Measurements from ENCODE around the gene SH3TC2.

DNA sequence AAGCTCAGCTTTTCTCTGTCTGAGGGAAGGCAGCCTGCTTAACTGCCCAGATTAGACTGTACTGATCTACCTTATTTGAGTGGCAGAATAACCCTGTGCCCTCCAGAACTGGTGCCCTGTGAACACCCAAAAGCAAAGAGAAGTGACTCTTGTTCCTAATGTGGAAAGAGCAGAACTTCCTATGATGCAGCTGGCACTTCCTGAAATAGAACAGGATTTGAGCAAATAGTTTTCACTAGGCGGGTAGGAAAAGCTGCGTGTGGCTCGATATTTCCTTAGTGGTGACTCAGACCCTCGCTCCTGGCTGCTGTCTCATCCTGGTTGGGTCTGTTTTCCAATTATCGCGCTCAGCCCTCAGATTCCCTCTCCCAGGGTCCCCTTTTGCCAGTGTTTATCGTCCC, 89.9 kb downstream of the SH3TC2 start:
- TF ChIP-seq SIN3A (IDR thresholded peaks at IDR 0.05; ENCODE audit: borderline replicate concordance, insufficient read depth, low read length), result no peak
- no peak for TF ChIP-seq POLR2AphosphoS5 (IDR thresholded peaks at IDR 0.05; ENCODE audit: low read depth, low read length)
- TF ChIP-seq, protein P1, sequence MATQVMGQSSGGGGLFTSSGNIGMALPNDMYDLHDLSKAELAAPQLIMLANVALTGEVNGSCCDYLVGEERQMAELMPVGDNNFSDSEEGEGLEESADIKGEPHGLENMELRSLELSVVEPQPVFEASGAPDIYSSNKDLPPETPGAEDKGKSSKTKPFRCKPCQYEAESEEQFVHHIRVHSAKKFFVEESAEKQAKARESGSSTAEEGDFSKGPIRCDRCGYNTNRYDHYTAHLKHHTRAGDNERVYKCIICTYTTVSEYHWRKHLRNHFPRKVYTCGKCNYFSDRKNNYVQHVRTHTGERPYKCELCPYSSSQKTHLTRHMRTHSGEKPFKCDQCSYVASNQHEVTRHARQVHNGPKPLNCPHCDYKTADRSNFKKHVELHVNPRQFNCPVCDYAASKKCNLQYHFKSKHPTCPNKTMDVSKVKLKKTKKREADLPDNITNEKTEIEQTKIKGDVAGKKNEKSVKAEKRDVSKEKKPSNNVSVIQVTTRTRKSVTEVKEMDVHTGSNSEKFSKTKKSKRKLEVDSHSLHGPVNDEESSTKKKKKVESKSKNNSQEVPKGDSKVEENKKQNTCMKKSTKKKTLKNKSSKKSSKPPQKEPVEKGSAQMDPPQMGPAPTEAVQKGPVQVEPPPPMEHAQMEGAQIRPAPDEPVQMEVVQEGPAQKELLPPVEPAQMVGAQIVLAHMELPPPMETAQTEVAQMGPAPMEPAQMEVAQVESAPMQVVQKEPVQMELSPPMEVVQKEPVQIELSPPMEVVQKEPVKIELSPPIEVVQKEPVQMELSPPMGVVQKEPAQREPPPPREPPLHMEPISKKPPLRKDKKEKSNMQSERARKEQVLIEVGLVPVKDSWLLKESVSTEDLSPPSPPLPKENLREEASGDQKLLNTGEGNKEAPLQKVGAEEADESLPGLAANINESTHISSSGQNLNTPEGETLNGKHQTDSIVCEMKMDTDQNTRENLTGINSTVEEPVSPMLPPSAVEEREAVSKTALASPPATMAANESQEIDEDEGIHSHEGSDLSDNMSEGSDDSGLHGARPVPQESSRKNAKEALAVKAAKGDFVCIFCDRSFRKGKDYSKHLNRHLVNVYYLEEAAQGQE (IDR thresholded peaks at IDR 0.05; ENCODE audit: insufficient read depth in 1 of 2, low read depth in 2 of 2, low read length in 2 of 2), result peak in 1 of 2 experiments; percentile 27; a peak in 1 of 4 replicates
- TF ChIP-seq FOXP2 (optimal IDR thresholded peaks at IDR 0.05; ENCODE audit: borderline replicate concordance, extremely low read depth, extremely low read length, insufficient read depth), result no peak

Measured in PFSK-1 (cell line).